SH-SY5Y (cell line): ENCODE data around the gene DGKG.

Experiments
- GATA2 ChIP-seq: IDR thresholded peaks from 2 replicates; pipeline ENCODE4 v1.6.1; 2011; ENCODE audit warnings: mild to moderate bottlenecking, low read depth, low read length
- GATA3 ChIP-seq: IDR thresholded peaks from 2 replicates; pipeline ENCODE4 v1.6.1; 2011; ENCODE audit warnings: low read depth, mild to moderate bottlenecking, low read length, moderate library complexity

DNA sequence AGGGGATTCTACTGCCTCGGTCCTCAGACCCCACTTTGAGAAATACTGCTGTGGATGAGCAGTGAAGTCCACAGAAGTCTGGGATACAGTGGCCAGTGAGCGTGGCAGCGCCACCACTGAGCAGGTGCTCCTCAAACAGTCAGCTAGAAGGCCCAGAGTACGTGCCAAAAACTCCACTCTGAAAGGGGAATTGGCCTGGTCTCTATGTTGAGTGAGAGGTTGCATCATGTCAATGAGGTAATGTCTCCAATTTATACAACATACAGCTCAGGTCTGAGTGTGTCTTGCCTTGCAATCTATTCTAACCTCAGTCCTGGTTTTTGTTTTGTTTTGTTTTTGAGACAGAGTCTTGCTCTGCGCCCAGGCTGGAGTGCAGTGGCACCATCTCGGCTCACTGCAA is 199.8 kb downstream of the DGKG start:
- TF ChIP-seq GATA3 (no peak), GATA2 (no peak)
